ENCODE data around the gene SPAG9.
A peak's percentile ranks its signal among the peaks of the same experiment; 100 is the strongest.
"Not testable (repeated sequence)": the region's sequence is repeated elsewhere in the genome, so short reads cannot be mapped to it uniquely, and the experiment has no call there.

SPAG9 gene

GRCh38 chr17:51088287-51088686 lies 32.4 kb downstream of the SPAG9 start:
- no peak for DNase-seq (ENCODE audit: low spot score)

- no peak for DNase-seq (ENCODE audit: low spot score)
Measured at GRCh38 chr17:51087072-51087757, 33.5 kb downstream of the SPAG9 start.

- DNase-seq (ENCODE audit: low spot score): no peak
Measured at GRCh38 chr17:51085150-51085805, 35.4 kb downstream of the SPAG9 start.

GRCh38 chr17:51083981-51084380 lies 36.7 kb downstream of the SPAG9 start:
- DNase-seq (ENCODE audit: low spot score): no peak

GRCh38 chr17:51083364-51083763 lies 37.3 kb downstream of the SPAG9 start:
- DNase-seq (ENCODE audit: low spot score): not testable (repeated sequence)

- DNase-seq (ENCODE audit: low spot score): no peak
Measured at GRCh38 chr17:51079049-51079448, 41.6 kb downstream of the SPAG9 start.

- DNase-seq (ENCODE audit: low spot score): no peak
Measured at GRCh38 chr17:51078009-51078592, 42.6 kb downstream of the SPAG9 start.

- no peak for DNase-seq (ENCODE audit: low spot score)
Measured at GRCh38 chr17:51076821-51077220, 43.8 kb downstream of the SPAG9 start.

GRCh38 chr17:51071556-51071955 lies 49.1 kb downstream of the SPAG9 start:
- no peak for DNase-seq (ENCODE audit: low spot score)

- no peak for DNase-seq (ENCODE audit: low spot score)
Measured at GRCh38 chr17:51065466-51065865, 55.2 kb downstream of the SPAG9 start.

GRCh38 chr17:51064061-51064735 lies 56.5 kb downstream of the SPAG9 start:
- DNase-seq (ENCODE audit: low spot score): no peak

- no peak for DNase-seq (ENCODE audit: low spot score)
Measured at GRCh38 chr17:51060396-51060795, 60.3 kb downstream of the SPAG9 start.

GRCh38 chr17:51059781-51060180 lies 60.9 kb downstream of the SPAG9 start:
- no peak for DNase-seq (ENCODE audit: low spot score)

- DNase-seq (ENCODE audit: low spot score): no peak
Measured at GRCh38 chr17:51057534-51057933, 63.1 kb downstream of the SPAG9 start.

- DNase-seq (ENCODE audit: low spot score): peak; percentile 25
Measured at GRCh38 chr17:51056813-51057510, 63.7 kb downstream of the SPAG9 start.

GRCh38 chr17:51054748-51055147 lies 65.9 kb downstream of the SPAG9 start:
- DNase-seq (ENCODE audit: low spot score): no peak

GRCh38 chr17:51052235-51052634 lies 68.4 kb downstream of the SPAG9 start:
- DNase-seq (ENCODE audit: low spot score): no peak

- no peak for DNase-seq (ENCODE audit: low spot score)
Measured at GRCh38 chr17:51050291-51051033, 70.2 kb downstream of the SPAG9 start.

- no peak for DNase-seq (ENCODE audit: low spot score)
Measured at GRCh38 chr17:51046514-51047384, 73.9 kb downstream of the SPAG9 start.

- no peak for DNase-seq (ENCODE audit: low spot score)
Measured at GRCh38 chr17:51046046-51046445, 74.6 kb downstream of the SPAG9 start.

GRCh38 chr17:51045621-51046020 lies 75.0 kb downstream of the SPAG9 start:
- no peak for DNase-seq (ENCODE audit: low spot score)
